SK-N-MC (cell line): Measurements from ENCODE around the gene PEPD.

Source experiments
- EZH2 ChIP-seq: fragments of 200-600 bp; sonication (generic); IDR thresholded peaks from one replicate; pipeline ENCODE4 v1.6.1; 2017; ENCODE audit warnings: antibody characterized with exemption
- FOXP2 ChIP-seq: optimal IDR thresholded peaks from 2 replicates; pipeline ENCODE3; 2011; ENCODE audit warnings: mild to moderate bottlenecking, moderate library complexity; ENCODE audit not compliant: insufficient read depth; ENCODE audit errors: extremely low read length, control extremely low read depth
- POLR2AphosphoS5 ChIP-seq: IDR thresholded peaks from 2 replicates; pipeline ENCODE4 v1.6.1; 2012; ENCODE audit warnings: mild to moderate bottlenecking, low read depth, low read length, borderline replicate concordance

- TF ChIP-seq POLR2AphosphoS5: no peak
- no peak for TF ChIP-seq EZH2
- no peak for TF ChIP-seq FOXP2
Measured at GRCh38 chr19:33365691-33366090, 155.9 kb downstream of the PEPD start.
